GM21515 (cell line): ENCODE measurements around the gene MAGOHB.
"Not testable (repeated sequence)": the region's sequence is repeated elsewhere in the genome, so short reads cannot be mapped to it uniquely, and the experiment has no call there.

ENCODE experiments used
- ATAC-seq: cut with Tn5 transposase; IDR thresholded peaks from one replicate; pipeline ENCODE4 v1.9.1; 2021; ENCODE audit not compliant: unreplicated experiment

The MAGOHB gene

GRCh38 chr12:10613349-10614055, at the start of gene MAGOHB:
TSS of gene MAGOHB (minus strand) at chr12:10613609. CDS start at chr12:10613532, 77 bp downstream.
- ATAC-seq, result peak; percentile 96

- ATAC-seq, result no peak
Observed at GRCh38 chr12:10661338-10661737, 47.9 kb upstream of the MAGOHB start.

GRCh38 chr12:10654003-10654402, 40.6 kb upstream of the MAGOHB start:
- no peak for ATAC-seq

DNA sequence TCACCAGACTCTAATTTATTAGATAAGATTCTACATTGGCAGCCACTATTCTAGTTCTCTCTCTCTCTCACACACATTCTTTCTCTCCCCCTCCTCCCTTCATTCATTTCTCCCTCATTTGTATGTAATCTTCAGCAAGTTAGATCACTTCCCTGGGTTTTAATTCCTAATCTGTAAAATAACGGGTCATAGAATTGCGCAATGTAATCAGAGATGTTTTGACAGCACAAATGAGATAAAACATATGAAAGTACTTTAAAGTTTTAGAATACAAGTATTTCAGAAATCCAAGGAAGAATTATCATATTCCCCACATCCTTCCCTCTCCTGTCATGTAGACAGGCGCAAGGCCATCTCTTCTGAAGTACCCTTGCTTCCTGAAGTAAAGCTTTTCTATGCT, 38.8 kb upstream of the MAGOHB start:
- no peak for ATAC-seq

GRCh38 chr12:10646576-10646975, 33.2 kb upstream of the MAGOHB start:
- ATAC-seq, result not testable (repeated sequence)

DNA sequence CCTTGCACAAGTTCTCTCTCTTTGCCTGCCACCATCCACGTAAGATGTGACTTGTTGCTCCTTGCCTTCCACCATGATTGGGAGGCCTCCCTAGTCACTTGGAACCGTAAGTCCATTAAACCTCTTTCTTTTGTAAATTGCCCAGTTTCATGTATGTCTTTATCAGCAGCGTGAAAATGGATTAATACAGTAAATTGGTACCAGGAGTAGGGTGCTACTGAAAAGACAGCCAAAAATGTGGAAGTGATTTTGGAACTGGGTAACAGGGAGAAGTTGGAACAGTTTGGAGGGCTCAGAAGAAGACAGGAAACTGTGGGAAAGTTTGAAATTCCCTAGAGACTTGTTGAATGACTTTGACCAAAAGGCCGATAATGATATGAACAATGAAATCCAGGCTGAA, 32.5 kb upstream of the MAGOHB start:
- no peak for ATAC-seq

DNA sequence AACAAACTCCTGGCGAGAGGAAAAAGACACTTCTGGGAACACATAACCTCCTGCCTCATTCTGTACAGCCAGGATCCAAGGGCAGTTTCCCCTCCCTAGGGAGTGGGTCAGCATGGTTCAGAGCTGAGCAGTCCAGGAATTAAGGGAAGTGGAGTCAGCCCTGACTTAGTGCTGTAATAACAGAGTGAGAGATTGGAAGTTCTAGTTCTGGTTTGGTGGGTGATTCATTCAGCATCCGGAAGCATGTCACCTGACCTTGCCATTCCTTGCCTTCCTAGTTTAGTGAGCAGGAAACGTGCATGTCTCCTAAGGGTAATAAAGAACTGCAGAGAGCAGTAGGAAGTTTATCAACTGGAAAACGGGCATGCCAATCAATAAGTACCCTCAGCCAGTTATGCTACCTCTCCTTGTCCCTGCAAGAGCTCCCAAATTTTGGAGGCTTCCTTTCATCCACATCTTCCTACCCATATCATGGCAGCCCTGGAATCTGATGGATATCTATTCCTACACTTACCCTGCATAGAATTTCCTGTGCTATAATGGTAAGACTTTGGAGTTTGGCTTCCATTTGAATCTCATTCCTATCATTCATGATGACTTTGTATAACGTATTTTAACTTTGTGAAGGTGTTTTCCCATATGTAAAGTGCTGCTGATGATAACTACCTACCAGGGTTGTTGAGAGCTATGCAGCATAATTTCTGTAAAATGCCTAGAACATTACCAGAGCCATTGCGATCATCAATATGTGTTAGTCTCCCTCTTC, 28.5 kb upstream of the MAGOHB start:
- no peak for ATAC-seq

GRCh38 chr12:10638728-10639127, 25.3 kb upstream of the MAGOHB start:
- no peak for ATAC-seq

DNA sequence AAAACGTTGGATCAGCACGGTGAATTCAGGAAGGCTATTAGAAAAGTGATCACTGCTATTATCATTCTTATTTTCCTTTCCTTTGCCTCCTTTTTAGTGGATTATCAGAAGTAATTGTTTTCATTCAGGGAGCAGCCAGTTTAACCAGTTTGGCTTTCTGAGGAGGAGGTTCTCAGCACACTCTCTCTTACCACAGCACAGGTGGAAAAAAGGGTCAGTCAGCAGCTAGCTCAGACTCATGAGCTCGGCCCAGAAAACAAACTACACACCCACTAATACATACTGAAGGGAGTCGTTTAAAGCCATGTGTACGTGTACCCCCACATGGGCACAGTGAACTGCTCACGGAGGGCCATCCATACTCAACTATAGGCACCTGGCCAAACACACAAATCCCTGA, 23.2 kb upstream of the MAGOHB start:
- ATAC-seq, result no peak

DNA sequence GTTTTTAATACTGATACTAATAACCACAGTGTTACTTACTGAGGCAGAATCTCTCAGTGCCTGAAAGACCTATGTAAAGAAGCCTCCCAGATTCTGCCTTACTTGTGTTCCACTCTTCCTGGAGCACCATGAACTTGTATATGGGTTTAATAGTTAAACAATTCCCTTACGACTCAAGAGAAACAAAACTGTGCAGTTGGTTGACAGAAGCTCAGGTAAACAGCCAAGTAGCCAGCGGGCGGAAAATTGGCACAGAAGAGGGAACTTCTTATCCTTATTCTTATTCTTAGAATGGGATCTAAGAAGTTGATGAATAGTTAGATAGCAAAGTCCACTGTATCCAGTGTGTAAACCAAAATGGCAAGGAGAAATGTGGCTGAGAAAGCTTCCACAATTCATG, 22.7 kb upstream of the MAGOHB start:
- no peak for ATAC-seq

GRCh38 chr12:10635306-10635705, 21.9 kb upstream of the MAGOHB start:
- no peak for ATAC-seq

DNA sequence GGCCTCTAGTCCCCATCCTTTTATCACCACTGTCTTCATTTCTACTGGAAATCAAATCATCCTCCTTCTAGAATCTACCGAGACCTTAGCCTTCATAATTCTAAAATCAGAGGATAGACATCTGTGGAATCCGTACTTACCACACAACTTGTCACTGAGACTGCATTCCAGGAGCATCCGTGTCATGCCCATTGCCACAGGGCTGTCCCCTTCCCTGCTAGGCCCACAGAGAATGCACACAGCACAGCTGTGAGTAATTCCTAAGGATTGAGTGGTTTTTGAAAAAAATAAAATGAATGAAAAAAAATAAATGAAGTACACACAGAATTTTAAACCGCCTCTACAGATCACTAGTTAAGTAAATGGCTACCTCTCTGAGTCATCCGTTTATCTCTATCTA, 21.0 kb upstream of the MAGOHB start:
- ATAC-seq, result no peak

GRCh38 chr12:10633541-10633940, 20.1 kb upstream of the MAGOHB start:
- ATAC-seq, result no peak

DNA sequence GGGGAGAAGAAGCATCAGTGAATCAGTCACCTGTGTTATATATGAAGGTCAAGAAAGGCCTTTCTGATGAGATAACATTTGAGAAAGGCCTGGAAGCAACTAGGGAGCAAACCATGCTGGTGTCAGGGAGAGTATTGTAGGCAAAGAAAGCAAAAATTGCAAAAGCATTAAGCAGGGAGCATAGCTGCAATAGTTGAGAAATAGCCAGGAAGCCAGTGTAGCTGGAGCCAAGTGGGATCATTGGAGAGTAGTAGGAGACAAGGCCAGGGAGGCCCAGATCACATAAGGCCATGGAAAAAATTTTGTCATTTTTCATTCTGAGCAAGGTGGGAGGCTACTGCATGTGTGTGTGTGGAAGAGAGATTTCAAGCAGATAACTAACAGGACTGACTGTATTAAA, 18.8 kb upstream of the MAGOHB start:
- ATAC-seq, result no peak

GRCh38 chr12:10624605-10625004, 11.2 kb upstream of the MAGOHB start:
- no peak for ATAC-seq

GRCh38 chr12:10623131-10623530, 9.7 kb upstream of the MAGOHB start:
- no peak for ATAC-seq

GRCh38 chr12:10621278-10621677, 7.9 kb upstream of the MAGOHB start:
- no peak for ATAC-seq

GRCh38 chr12:10620078-10620779, 6.8 kb upstream of the MAGOHB start:
- ATAC-seq, result no peak

DNA sequence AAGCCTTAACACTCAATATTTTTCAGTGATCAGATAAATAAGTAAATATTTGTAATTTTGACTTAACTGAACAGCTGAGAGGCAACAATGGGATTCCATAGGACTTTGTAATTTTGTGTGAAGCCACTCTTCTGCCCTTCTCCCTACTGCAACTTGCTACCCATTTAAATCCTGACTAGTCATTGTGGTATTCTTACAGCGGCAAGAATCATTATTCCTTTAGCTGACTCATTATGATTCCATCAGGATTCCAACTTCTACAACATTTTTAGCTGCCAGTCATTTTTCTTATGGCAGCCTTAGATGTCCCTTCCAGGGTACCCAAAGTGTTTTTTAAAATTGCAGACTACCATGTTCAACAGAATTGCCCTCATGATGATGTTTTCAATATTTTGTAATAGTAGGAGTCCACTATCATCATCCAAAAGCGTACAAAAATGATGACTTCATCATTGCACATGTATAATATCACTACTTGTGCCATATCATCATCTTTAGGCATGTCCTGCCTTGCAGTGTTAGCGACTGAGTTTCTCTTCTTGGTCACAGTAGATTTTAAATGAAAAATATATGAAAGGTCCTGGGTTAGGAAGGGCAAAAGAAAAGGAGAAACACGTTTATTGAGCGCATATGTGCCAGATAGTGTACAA, 5.1 kb upstream of the MAGOHB start:
- ATAC-seq, result no peak

- no peak for ATAC-seq
Observed at GRCh38 chr12:10617863-10618262, 4.5 kb upstream of the MAGOHB start.

- ATAC-seq, result no peak
Observed at GRCh38 chr12:10615532-10615931, 2.1 kb upstream of the MAGOHB start.

DNA sequence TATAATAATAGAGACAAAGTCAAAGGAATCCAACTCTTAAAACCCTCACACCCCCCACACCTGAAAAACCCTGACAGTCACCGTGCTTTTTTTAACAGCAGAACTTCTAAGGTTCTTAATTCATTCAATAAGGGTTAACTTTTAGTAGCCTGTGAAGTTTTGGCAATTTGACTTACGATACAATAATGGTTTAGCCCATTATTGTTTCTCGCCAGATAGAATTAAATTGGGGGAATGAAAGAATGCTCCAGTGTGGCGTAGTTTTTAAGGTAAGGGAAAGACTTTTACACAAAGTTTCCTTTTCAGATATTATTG, 604 bp upstream of the MAGOHB start:
- ATAC-seq, result no peak
